Aorta (tissue), 5 donors: ENCODE data around the gene CC2D1A. TPM values are rescaled to one million over a fixed set of nuclear protein-coding genes. Genes with fewer than 3 reads are reported as not detected.
A peak's percentile ranks its signal among the peaks of the same experiment; 100 is the strongest.
"Not testable (repeated sequence)": the region's sequence is repeated elsewhere in the genome, so short reads cannot be mapped to it uniquely, and the experiment has no call there.

Experiments
- ATAC-seq: fragments of 200-7000 bp; cut with Tn5 transposase; one replicate; pipeline ENCODE4 v1.9.1; 2022; ENCODE audit warnings: moderate library complexity; ENCODE audit not compliant: low FRiP score
- DNase-seq, 2 donors: peaks; one replicate each; pipeline ENCODE4 v3.0.0-alpha.2; 2020
- H3K27ac ChIP-seq, 2 donors: one replicate each; pipeline ENCODE4 v1.5.1; 2013; ENCODE audit warnings: low read length in 2 of 2, mild to moderate bottlenecking in 2 of 2, moderate library complexity in 2 of 2, control low read depth in 1 of 2, inconsistent platforms in 1 of 2, low read depth in 1 of 2
- H3K27me3 ChIP-seq, 2 donors: one replicate each; pipeline ENCODE4 v1.6.1; 2013; ENCODE audit warnings: control low read depth in 1 of 2, low read length in 1 of 2, mild to moderate bottlenecking in 1 of 2, moderate library complexity in 1 of 2; ENCODE audit not compliant: insufficient read depth in 2 of 2, control insufficient read depth in 1 of 2
- H3K36me3 ChIP-seq, 2 donors: one replicate each; pipeline ENCODE4 v1.6.1; 2013; ENCODE audit warnings: control low read depth in 1 of 2, low read length in 1 of 2, mild to moderate bottlenecking in 1 of 2; ENCODE audit not compliant: insufficient read depth in 2 of 2, control insufficient read depth in 1 of 2
- H3K4me1 ChIP-seq, 2 donors: one replicate each; pipeline ENCODE4 v1.6.1; 2013; ENCODE audit warnings: low read length in 2 of 2, control low read depth in 1 of 2, mild to moderate bottlenecking in 1 of 2, moderate library complexity in 1 of 2; ENCODE audit not compliant: insufficient read depth in 2 of 2, control insufficient read depth in 1 of 2
- H3K4me3 ChIP-seq, 2 donors: one replicate each; pipeline ENCODE4 v1.5.1; 2013; ENCODE audit warnings: low read length in 2 of 2, control low read depth in 1 of 2, mild to moderate bottlenecking in 1 of 2
- H3K9me3 ChIP-seq: one replicate; pipeline ENCODE4 v1.6.1; 2013; ENCODE audit warnings: mild to moderate bottlenecking, low read length; ENCODE audit not compliant: control insufficient read depth
- WGBS, 2 donors: extraction: QIAGEN DNeasy Blood & Tissue Kit; methylation state at CpG; one replicate each; pipeline ENCODE4 v1.1.7; 2013; 5-methylcytosine and 5-hydroxymethylcytosine counted together
- intact Hi-C, 2 donors: fragments of 100-400 bp; cut with DNase I; formaldehyde crosslinking; loops; one replicate each; pipeline versions ENCODE4 v1.14.2 to v1.15.0; 2022
- polyA plus RNA-seq, 2 donors: library from polyadenylated mRNA; stranded (reverse); fragments of 200-250 nt; gene quantifications; one replicate each; pipeline ENCODE4 v1.2.3, GENCODE V29; 2013
- total RNA-seq, 2 donors: library from RNA; stranded (reverse); fragmentation: NEBNext Ultra II Directional; extraction: Animal tissue kit (Norgen Biotek cat#: 25700); gene quantifications; one replicate each; pipeline ENCODE4 v1.2.1, GENCODE V29; 2021
- donor health status: healthy with polysubstance abuse.
- donor health status: Bipolar disorder and iron deficiency.
- donor health status: DM: no; HTN: no; CAD: no.
- donor health status: DM: no; HTN: no; CAD: no.
- donor health status: DM: yes; HTN: yes; CAD: no.

CC2D1A gene
- total and polyA plus RNA-seq, 4 donors: 22.3 to 67.6 (median 32.0) TPM

DNA sequence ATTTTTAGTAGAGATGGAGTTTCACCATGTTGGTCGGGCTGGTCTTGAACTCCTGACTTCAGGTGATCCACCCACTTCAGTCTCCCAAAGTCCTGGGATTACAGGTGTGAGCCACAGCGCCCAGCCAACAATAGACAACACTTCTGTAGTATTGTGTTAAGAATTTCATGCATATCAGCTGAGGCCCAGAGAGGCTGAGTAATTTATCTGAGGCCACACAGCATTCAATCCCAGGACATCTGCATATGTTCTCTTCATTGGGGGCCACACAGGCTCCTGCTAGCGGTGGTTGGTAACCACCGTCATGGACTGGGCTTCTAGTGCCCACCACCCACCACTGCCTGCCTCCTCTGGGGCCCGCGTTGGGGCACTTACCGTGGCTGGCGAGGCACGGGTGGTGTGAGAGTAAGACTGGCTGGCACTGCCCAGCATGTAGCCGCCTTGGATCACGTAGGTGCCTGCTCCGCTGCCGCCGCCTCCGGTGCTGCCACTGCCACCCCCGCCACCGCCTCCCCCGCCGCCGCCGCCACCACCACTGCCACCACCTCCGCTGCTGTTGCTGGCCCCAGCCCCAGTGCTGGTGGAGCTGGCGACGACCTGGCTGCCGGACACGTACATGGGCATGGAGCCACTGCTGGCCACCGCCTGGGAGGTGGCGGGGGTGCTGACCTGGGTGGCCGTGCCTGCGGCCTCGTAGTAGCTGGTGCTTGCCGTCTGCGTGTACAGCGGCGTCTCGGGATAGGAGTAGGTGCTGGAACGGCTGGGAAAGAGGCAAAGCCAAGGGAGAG is 66.6 kb downstream of the CC2D1A start:
- DNase-seq (peak in 1 of 2 donors; percentile 67), ATAC-seq (no peak)
- H3K9me3 ChIP-seq: no peaks in the 10 kb centered on the region
- H3K4me1 ChIP-seq: no peaks in the 10 kb centered on the region
- no peak overlapping the region for H3K4me3 ChIP-seq
- H3K27ac ChIP-seq: no peak overlapping the region
- H3K27me3 ChIP-seq: no peaks in the 10 kb centered on the region
- intact Hi-C loops: no loop called here
- no peaks in the 10 kb centered on the region for H3K36me3 ChIP-seq
- 91 to 93% methylated on average over 37 of the region's 37 CpGs for whole genome bisulfite sequencing, 2 donors

- H3K27ac ChIP-seq, ATAC-seq, H3K4me3 ChIP-seq, H3K36me3 ChIP-seq, H3K9me3 ChIP-seq, H3K27me3 ChIP-seq, DNase-seq, H3K4me1 ChIP-seq, intact Hi-C loops: not testable (repeated sequence)
- WGBS, 2 donors: 94 to 97% methylated on average over 3 of the region's 3 CpGs
Measured at GRCh38 chr19:13973479-13973878, 67.5 kb downstream of the CC2D1A start.

- H3K27me3 ChIP-seq: no peaks in the 10 kb centered on the region
- intact Hi-C loops: no loop called here
- no peaks in the 10 kb centered on the region for H3K9me3 ChIP-seq
- H3K4me3 ChIP-seq: no peak overlapping the region
- WGBS, 2 donors: 66 to 70% methylated on average over 12 of the region's 12 CpGs
- no peaks in the 10 kb centered on the region for H3K4me1 ChIP-seq
- no peaks in the 10 kb centered on the region for H3K36me3 ChIP-seq
- no peak overlapping the region for H3K27ac ChIP-seq
- ATAC-seq (no peak), DNase-seq (no peak)
Measured at GRCh38 chr19:13974073-13974472, 68.1 kb downstream of the CC2D1A start.

- intact Hi-C loops: loop anchor here in 1 of 2 donors (2.0 kb wide), 1 partner anchor 23 kb away; the partner anchor contains the start of gene DCAF15
- DNase-seq (no peak), ATAC-seq (no peak)
- no peaks in the 10 kb centered on the region for H3K27me3 ChIP-seq
- no peaks in the 10 kb centered on the region for H3K9me3 ChIP-seq
- WGBS, 2 donors: 67 to 73% methylated on average over 11 of the region's 11 CpGs
- no peaks in the 10 kb centered on the region for H3K4me1 ChIP-seq
- no peak overlapping the region for H3K27ac ChIP-seq
- no peaks in the 10 kb centered on the region for H3K36me3 ChIP-seq
- no peak overlapping the region for H3K4me3 ChIP-seq
Measured at GRCh38 chr19:13975870-13976269, 69.9 kb downstream of the CC2D1A start.

- Histone ChIP-seq H3K4me3 (no peak overlapping the region), H3K27me3 (no peaks in the 10 kb centered on the region), H3K27ac (no peak overlapping the region), H3K4me1 (no peaks in the 10 kb centered on the region), H3K36me3 (no peaks in the 10 kb centered on the region), H3K9me3 (no peaks in the 10 kb centered on the region)
- DNase-seq: no peak
- 57 to 62% methylated on average over 12 of the region's 12 CpGs for WGBS, 2 donors
- intact Hi-C loops: loop anchor here in 1 of 2 donors (2.0 kb wide), 1 partner anchor 24 kb away; the partner anchor contains the start of gene DCAF15
- ATAC-seq: no peak
Measured at GRCh38 chr19:13976446-13976845, 70.4 kb downstream of the CC2D1A start.

DNA sequence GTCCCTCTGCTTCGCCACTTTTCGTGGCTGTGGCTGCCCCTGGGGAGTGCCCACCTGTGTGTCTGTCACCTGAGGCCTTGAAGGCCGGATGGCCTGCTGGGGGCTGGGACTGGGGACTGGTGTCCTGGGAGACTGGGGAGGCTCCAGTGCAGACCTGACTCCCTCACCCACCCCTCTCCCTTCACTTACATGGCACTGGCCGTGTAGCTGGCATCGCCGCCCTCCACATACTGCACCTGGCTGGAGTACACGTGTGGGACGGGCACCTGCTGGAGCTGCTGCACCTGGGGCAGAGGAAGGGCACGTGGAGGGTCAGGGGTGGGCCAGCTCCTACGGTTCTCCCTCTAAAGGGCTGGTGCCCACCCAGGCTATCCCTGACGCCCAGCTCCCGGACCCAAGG is 71.8 kb downstream of the CC2D1A start:
- H3K27ac ChIP-seq: peak overlapping the region in 1 of 2 donors; percentile 3
- no peak for DNase-seq
- no peaks in the 10 kb centered on the region for H3K36me3 ChIP-seq
- no peaks in the 10 kb centered on the region for H3K9me3 ChIP-seq
- H3K4me3 ChIP-seq: no peak overlapping the region
- no peaks in the 10 kb centered on the region for H3K4me1 ChIP-seq
- intact Hi-C loops: loop anchor here in 1 of 2 donors (2.0 kb wide), 1 partner anchor 25 kb away; the partner anchor contains the start of gene DCAF15
- no peak for ATAC-seq
- H3K27me3 ChIP-seq: no peaks in the 10 kb centered on the region
- 86 to 88% methylated on average over 12 of the region's 12 CpGs for WGBS, 2 donors

- ATAC-seq (peak; percentile 83), DNase-seq (peak; percentile 93)
- Histone ChIP-seq H3K36me3 (peaks cover 0 to 3% of the 10 kb centered on the region in 2 donors), H3K27me3 (no peaks in the 10 kb centered on the region), H3K27ac (no peak overlapping the region), H3K4me1 (no peaks in the 10 kb centered on the region), H3K9me3 (no peaks in the 10 kb centered on the region), H3K4me3 (peak overlapping the region; percentile 19 to 34)
- intact Hi-C loops: no loop called here
- 2 to 3% methylated on average over 60 to 74 of the region's 74 CpGs for WGBS, 2 donors
Measured at GRCh38 chr19:13978351-13979243, 72.6 kb downstream of the CC2D1A start.

DNA sequence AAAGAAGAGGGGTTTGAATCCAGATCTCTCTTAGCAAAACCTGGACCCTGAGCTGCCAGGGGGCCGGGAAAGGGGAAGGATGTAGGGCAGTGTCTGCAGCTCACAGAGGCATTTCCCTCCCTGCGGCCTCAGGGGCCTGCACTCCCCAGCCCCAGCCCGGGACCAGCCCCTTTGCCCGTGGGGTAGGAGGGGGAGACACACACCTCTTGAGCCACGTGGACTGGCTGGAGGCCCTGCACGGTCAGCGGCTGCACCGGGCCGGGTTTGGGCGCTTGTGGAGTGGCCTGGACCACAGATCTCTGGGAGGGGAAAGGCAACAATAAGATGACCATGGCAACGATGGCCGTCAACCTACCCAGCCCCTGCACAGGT is 73.2 kb downstream of the CC2D1A start:
- H3K27ac ChIP-seq: no peak overlapping the region
- ATAC-seq: no peak
- no peaks in the 10 kb centered on the region for H3K4me1 ChIP-seq
- peaks cover 0 to 3% of the 10 kb centered on the region in 2 donors for H3K36me3 ChIP-seq
- no peaks in the 10 kb centered on the region for H3K9me3 ChIP-seq
- peak overlapping the region in 1 of 2 donors; percentile 34 for H3K4me3 ChIP-seq
- intact Hi-C loops: no loop called here
- DNase-seq: peak in 1 of 2 donors; percentile 70
- no peaks in the 10 kb centered on the region for H3K27me3 ChIP-seq
- WGBS, 2 donors: 10 to 14% methylated on average over 12 of the region's 12 CpGs
